ENCODE results near the gene CREB5. TPM values are rescaled to one million over a fixed set of nuclear protein-coding genes. Genes with fewer than 3 reads are reported as not detected.

The CREB5 gene
- total and polyA plus RNA-seq, 2 of the 13 experiments (the other 11 are each of a cell fraction or from before 2014, with no cell fraction given): 0.38 to 0.71 TPM

DNA sequence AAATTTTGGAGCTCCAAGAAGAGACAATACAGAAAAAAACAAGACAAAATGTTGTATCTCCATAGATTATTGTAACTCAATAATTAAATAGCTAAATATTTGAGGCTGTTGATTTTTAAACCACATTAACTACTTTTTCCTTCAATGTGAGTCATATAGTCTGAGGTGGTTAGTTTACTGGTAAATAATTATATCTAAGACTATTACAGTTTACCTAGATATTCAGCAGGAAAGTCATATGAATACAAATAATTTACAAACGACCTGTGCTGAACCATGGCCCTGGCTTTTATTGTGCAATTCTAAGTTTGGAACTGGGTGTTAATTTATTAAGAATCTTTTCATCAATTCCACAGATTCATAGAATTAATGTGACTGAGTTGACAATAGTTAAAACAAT lies 22.2 kb downstream of the CREB5 start:
- ATAC-seq (no peak), FAIRE-seq (no peak), DNase-seq (ENCODE audit: low spot score) (no peak)
- intact Hi-C loops (cut with micrococcal nuclease; ENCODE audit: unreplicated experiment): no loop called here
- POLR2A ChIA-PET: no interaction called here
- Histone ChIP-seq H4K20me1 (ENCODE audit: insufficient read depth, low read length) (no peaks in the 10 kb centered on the region), H3K9me3 (ENCODE audit: low read length) (no peaks in the 10 kb centered on the region), H3K79me2 (ENCODE audit: insufficient read depth, low read length) (no peaks in the 10 kb centered on the region), H3K27ac (ENCODE audit: extremely low read length, insufficient read depth, low read length) (no peak overlapping the region), H3K36me3 (replicated peaks in 1 of 2; ENCODE audit: control insufficient read depth in 1 of 2, insufficient read depth in 2 of 2, low read length in 2 of 2) (no peaks in the 10 kb centered on the region), H3K4me2 (ENCODE audit: low read depth, low read length) (no peak overlapping the region), H2AFZ (ENCODE audit: low read length) (no peak overlapping the region), H3K4me3 (replicated peaks in 1 of 3; ENCODE audit: insufficient read depth in 1 of 3, low read depth in 2 of 3, low read length in 3 of 3) (no peak overlapping the region), H3K27me3 (ENCODE audit: control insufficient read depth in 1 of 2, insufficient read depth in 2 of 2, low read length in 2 of 2) (peaks cover 1 to 2% of the 10 kb centered on the region in 2 experiments; a peak in 1 of 5 replicates), H3K9ac (ENCODE audit: insufficient read depth, low read depth, low read length) (no peak overlapping the region), H3K4me1 (ENCODE audit: insufficient read depth, low read length) (no peaks in the 10 kb centered on the region)
- TF ChIP-seq REXO4 (CRISPR knock-in tag; IDR thresholded peaks at IDR 0.05; ENCODE audit: borderline replicate concordance) (no peak), MLLT10 (CRISPR knock-in tag; IDR thresholded peaks at IDR 0.05) (no peak), SIN3B (IDR thresholded peaks at IDR 0.05; ENCODE audit: low read length) (no peak), ZFP36 (IDR thresholded peaks at IDR 0.05; ENCODE audit: borderline replicate concordance, low read depth, low read length, partially characterized antibody) (no peak), HNRNPUL1 (IDR thresholded peaks at IDR 0.05; ENCODE audit: low read depth, low read length) (no peak)
- TF ChIP-seq, protein P1, sequence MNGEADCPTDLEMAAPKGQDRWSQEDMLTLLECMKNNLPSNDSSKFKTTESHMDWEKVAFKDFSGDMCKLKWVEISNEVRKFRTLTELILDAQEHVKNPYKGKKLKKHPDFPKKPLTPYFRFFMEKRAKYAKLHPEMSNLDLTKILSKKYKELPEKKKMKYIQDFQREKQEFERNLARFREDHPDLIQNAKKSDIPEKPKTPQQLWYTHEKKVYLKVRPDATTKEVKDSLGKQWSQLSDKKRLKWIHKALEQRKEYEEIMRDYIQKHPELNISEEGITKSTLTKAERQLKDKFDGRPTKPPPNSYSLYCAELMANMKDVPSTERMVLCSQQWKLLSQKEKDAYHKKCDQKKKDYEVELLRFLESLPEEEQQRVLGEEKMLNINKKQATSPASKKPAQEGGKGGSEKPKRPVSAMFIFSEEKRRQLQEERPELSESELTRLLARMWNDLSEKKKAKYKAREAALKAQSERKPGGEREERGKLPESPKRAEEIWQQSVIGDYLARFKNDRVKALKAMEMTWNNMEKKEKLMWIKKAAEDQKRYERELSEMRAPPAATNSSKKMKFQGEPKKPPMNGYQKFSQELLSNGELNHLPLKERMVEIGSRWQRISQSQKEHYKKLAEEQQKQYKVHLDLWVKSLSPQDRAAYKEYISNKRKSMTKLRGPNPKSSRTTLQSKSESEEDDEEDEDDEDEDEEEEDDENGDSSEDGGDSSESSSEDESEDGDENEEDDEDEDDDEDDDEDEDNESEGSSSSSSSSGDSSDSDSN (CRISPR knock-in tag; IDR thresholded peaks at IDR 0.05): no peak
- TF ChIP-seq, protein P2, sequence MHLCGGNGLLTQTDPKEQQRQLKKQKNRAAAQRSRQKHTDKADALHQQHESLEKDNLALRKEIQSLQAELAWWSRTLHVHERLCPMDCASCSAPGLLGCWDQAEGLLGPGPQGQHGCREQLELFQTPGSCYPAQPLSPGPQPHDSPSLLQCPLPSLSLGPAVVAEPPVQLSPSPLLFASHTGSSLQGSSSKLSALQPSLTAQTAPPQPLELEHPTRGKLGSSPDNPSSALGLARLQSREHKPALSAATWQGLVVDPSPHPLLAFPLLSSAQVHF (CRISPR knock-in tag; IDR thresholded peaks at IDR 0.05): no peak
- TF ChIP-seq, protein P3, sequence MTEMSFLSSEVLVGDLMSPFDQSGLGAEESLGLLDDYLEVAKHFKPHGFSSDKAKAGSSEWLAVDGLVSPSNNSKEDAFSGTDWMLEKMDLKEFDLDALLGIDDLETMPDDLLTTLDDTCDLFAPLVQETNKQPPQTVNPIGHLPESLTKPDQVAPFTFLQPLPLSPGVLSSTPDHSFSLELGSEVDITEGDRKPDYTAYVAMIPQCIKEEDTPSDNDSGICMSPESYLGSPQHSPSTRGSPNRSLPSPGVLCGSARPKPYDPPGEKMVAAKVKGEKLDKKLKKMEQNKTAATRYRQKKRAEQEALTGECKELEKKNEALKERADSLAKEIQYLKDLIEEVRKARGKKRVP (CRISPR knock-in tag; IDR thresholded peaks at IDR 0.05): no peak
- no TSS peak for BruUV-seq (replicated peaks)
- in situ Hi-C loops (cut with HindIII; ENCODE audit: extremely low pct_ligation_motif_present, low pct_unique_long_range_greater_than_20kb): no loop called here
- CTCF ChIA-PET (ENCODE audit: low intra/inter-chr PET ratio, low total read pairs): no interaction called here
- 0% methylated on average over 1 of the region's 1 CpG for WGBS (ENCODE audit: low lambda C conversion rate)
